A673 (cell line): ENCODE measurements around the gene CNTN2. TPM values are rescaled to one million over a fixed set of nuclear protein-coding genes. Genes with fewer than 3 reads are reported as not detected.

ENCODE experiments used
- BruUV-seq: library from RNA; stranded (reverse); fragments of 400-500 nt; replicated peaks from 2 replicates; lab custom pipeline; 2021; lab: Mats Ljungman, UMichigan
- CTCF ChIA-PET: fragments of 300-600 bp; sonication (Branson Sonifier 250); formaldehyde crosslinking; loops from one replicate; lab custom pipeline; 2022; ENCODE audit warnings: antibody characterized with exemption; lab: Charles Lee
- POLR2A ChIA-PET: fragments of 300-600 bp; sonication (Branson Sonifier 250); formaldehyde crosslinking; loops from one replicate; lab custom pipeline; 2022; ENCODE audit warnings: antibody characterized with exemption; ENCODE audit not compliant: low non-redundant PET; lab: Charles Lee
- DNase-seq: peaks from one replicate; pipeline ENCODE4 v3.0.0-alpha.2; 2015; ENCODE audit warnings: low spot score
- H3K27ac ChIP-seq: fragments of 200-600 bp; sonication (generic); 2 replicates; pipeline ENCODE4 v1.5.1; 2016; ENCODE audit warnings: mixed run types, low read depth, mild to moderate bottlenecking, mixed read lengths, antibody characterized with exemption, low read length; ENCODE audit not compliant: poor library complexity, severe bottlenecking
- H3K27me3 ChIP-seq: fragments of 200-600 bp; sonication (generic); replicated peaks from 2 replicates; pipeline ENCODE4 v1.6.1; 2017; ENCODE audit warnings: mixed run types, low read depth, mild to moderate bottlenecking, mixed read lengths, antibody characterized with exemption, low read length; ENCODE audit not compliant: insufficient read depth, poor library complexity
- H3K36me3 ChIP-seq: fragments of 200-600 bp; sonication (generic); 2 replicates; pipeline ENCODE4 v1.6.1; 2016; ENCODE audit warnings: mixed run types, mild to moderate bottlenecking, mixed read lengths, antibody characterized with exemption, low read length; ENCODE audit not compliant: insufficient read depth, poor library complexity, severe bottlenecking
- H3K4me1 ChIP-seq: fragments of 200-600 bp; sonication (generic); 2 replicates; pipeline ENCODE4 v1.6.1; 2017; ENCODE audit warnings: mixed run types, mild to moderate bottlenecking, mixed read lengths, antibody characterized with exemption, low read length; ENCODE audit not compliant: insufficient read depth, poor library complexity, severe bottlenecking
- H3K4me3 ChIP-seq: fragments of 200-600 bp; sonication (generic); 2 replicates; pipeline ENCODE4 v1.5.1; 2016; ENCODE audit warnings: low read depth, mixed run types, mild to moderate bottlenecking, mixed read lengths, low read length; ENCODE audit not compliant: poor library complexity, severe bottlenecking
- H3K9me3 ChIP-seq: fragments of 200-600 bp; sonication (generic); 2 replicates; pipeline ENCODE4 v1.6.1; 2016; ENCODE audit warnings: mixed run types, low read depth, mild to moderate bottlenecking, mixed read lengths, antibody characterized with exemption, low read length; ENCODE audit not compliant: poor library complexity, severe bottlenecking
- EZH2 ChIP-seq: fragments of 200-600 bp; sonication (generic); IDR thresholded peaks from 2 replicates; pipeline ENCODE4 v1.6.1; 2017; ENCODE audit warnings: borderline replicate concordance, low read depth, mild to moderate bottlenecking, mixed read lengths, antibody characterized with exemption, low read length; ENCODE audit not compliant: poor library complexity, severe bottlenecking
- intact Hi-C: fragments of 100-400 bp; cut with micrococcal nuclease; formaldehyde crosslinking; loops from one replicate; pipeline ENCODE4 v1.10.0; 2022; ENCODE audit not compliant: unreplicated experiment
- total RNA-seq: library from RNA; stranded (reverse); gene quantifications from 2 replicates; pipeline ENCODE4 v1.2.3, GENCODE V29; 2021
- TF ChIP-seq, protein P1 (sequence below): fragments of 300-800, 200-600 bp; sonication (generic); conservative IDR thresholded peaks from 2 replicates; pipeline ENCODE4 v1.5.1; 2017; ENCODE audit warnings: low read depth, mild to moderate bottlenecking, antibody characterized with exemption, low read length, moderate library complexity, mixed read lengths

Gene CNTN2
- total RNA-seq, 1 experiment from 2014 or later = not detected

DNA sequence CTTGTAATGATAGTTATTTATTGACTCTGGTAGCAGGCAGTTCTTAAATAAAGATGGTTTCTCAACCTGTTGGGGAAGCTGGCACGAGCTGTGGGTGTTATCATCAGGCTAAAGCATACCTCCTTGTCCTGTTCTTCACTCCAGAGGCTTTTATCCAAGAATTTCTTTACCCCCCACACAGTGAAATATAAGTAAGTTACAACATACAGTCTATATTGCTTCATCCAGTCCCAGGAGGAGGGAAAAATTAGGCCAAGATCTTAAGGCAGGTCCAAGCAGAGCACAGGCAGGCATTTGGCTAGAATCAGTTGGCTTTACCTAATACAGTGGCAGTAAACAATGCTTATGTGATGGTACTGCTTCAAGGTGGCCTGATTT lies 34.9 kb downstream of the CNTN2 start:
- no peaks in the 10 kb centered on the region for H3K36me3 ChIP-seq
- ChIA-PET CTCF (no interaction called here), POLR2A (no interaction called here)
- no peak overlapping the region for H3K4me3 ChIP-seq
- no TSS peak for BruUV-seq
- H3K27me3 ChIP-seq = no peaks in the 10 kb centered on the region
- no peak for DNase-seq
- intact Hi-C loops = no loop called here
- H3K27ac ChIP-seq = no peak overlapping the region
- no peaks in the 10 kb centered on the region for H3K9me3 ChIP-seq
- TF ChIP-seq, protein P1, sequence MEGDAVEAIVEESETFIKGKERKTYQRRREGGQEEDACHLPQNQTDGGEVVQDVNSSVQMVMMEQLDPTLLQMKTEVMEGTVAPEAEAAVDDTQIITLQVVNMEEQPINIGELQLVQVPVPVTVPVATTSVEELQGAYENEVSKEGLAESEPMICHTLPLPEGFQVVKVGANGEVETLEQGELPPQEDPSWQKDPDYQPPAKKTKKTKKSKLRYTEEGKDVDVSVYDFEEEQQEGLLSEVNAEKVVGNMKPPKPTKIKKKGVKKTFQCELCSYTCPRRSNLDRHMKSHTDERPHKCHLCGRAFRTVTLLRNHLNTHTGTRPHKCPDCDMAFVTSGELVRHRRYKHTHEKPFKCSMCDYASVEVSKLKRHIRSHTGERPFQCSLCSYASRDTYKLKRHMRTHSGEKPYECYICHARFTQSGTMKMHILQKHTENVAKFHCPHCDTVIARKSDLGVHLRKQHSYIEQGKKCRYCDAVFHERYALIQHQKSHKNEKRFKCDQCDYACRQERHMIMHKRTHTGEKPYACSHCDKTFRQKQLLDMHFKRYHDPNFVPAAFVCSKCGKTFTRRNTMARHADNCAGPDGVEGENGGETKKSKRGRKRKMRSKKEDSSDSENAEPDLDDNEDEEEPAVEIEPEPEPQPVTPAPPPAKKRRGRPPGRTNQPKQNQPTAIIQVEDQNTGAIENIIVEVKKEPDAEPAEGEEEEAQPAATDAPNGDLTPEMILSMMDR = no peak
- no peak for TF ChIP-seq EZH2
- H3K4me1 ChIP-seq = no peaks in the 10 kb centered on the region

DNA sequence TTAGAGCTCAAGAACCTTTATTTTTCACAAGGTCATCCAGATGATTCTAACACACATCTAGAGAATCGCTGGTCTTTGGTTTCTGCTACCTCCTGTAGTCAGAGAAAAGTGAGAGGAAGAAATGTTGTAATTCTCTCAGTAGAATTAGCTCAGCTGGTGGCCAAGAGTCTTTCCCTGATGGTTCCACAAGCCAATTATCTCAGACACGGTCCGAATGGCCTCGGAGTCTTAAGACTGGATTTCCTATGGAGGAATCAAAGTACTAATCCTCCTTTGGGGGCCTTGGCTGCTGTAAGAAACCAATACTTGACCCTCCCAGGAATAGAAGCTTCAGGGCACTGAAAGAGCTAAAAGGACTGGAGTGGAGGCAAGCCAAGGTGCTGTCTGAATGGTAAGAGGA lies 39.4 kb downstream of the CNTN2 start:
- ChIA-PET CTCF (no interaction called here), POLR2A (no interaction called here)
- intact Hi-C loops = no loop called here
- H3K36me3 ChIP-seq = peaks cover 8% of the 10 kb centered on the region
- H3K4me1 ChIP-seq = no peaks in the 10 kb centered on the region
- TF ChIP-seq, protein P1 = no peak
- TF ChIP-seq EZH2 = no peak
- DNase-seq = no peak
- no peak overlapping the region for H3K27ac ChIP-seq
- no TSS peak for BruUV-seq
- no peaks in the 10 kb centered on the region for H3K9me3 ChIP-seq
- no peaks in the 10 kb centered on the region for H3K27me3 ChIP-seq
- no peak overlapping the region for H3K4me3 ChIP-seq

DNA sequence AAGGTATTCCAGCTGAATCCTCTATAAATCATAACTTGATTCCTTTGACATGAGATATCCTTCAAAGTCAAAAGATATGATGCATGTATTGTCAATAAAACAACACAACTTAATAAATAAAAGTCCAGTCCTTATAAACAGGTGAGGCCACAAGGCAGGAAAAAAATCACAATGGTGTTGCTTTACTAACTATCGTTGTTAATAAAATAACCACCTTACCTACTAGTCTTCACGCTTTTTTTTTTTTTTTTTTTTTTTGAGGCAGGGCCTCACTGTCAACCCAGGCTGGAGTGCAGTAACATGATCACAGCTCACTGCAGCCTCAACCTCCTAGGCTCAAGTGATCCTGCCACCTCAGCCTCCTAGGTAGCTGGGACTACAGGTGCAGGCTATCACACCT lies 41.3 kb downstream of the CNTN2 start, which contains the start of gene TMEM81:
TSS of gene TMEM81 (minus strand) at position 101 of the 400 bp plus-strand sequence. CDS start 140 bp downstream, outside the sequence.
- CTCF ChIA-PET = no interaction called here
- Histone ChIP-seq H3K9me3 (no peaks in the 10 kb centered on the region), H3K36me3 (peaks cover 27% of the 10 kb centered on the region), H3K4me3 (no peak within 1 kb of the TSS), H3K27ac (no peak within 1 kb of the TSS), H3K27me3 (no peaks in the 10 kb centered on the region), H3K4me1 (no peaks in the 10 kb centered on the region)
- TF ChIP-seq, protein P1 = no peak
- TF ChIP-seq EZH2 = no peak
- no peak for DNase-seq
- POLR2A ChIA-PET = no interaction called here
- BruUV-seq = no TSS peak
- intact Hi-C loops = no loop called here
